ENCODE data around the gene CXCL17. TPM values are rescaled to one million over a fixed set of nuclear protein-coding genes. Genes with fewer than 3 reads are reported as not detected.
"Not testable (repeated sequence)": the region's sequence is repeated elsewhere in the genome, so short reads cannot be mapped to it uniquely, and the experiment has no call there.

CXCL17 gene
- total RNA-seq, result not detected

GRCh38 chr19:42442833-42443232 lies at the start of gene CXCL17:
CXCL17 (minus strand) TSS chr19:42442946; CDS start chr19:42442832, 114 bp downstream.
- Histone ChIP-seq H3K27me3 (ENCODE audit: insufficient read depth, low read length) (no peaks in the 10 kb centered on the region), H3K4me1 (ENCODE audit: insufficient read depth, low read length) (peaks cover 26% of the 10 kb centered on the region)

GRCh38 chr19:42488783-42489521 lies 46.2 kb upstream of the CXCL17 start:
- Histone ChIP-seq H3K9me3 (ENCODE audit: low read depth, low read length) (no peaks in the 10 kb centered on the region), H3K4me3 (ENCODE audit: low read length) (no peak overlapping the region), H3K27me3 (ENCODE audit: insufficient read depth, low read length) (no peaks in the 10 kb centered on the region), H3K4me1 (ENCODE audit: insufficient read depth, low read length) (no peaks in the 10 kb centered on the region)

More at GRCh38 chr19:42442833-42443232, at the start of gene CXCL17:
- Histone ChIP-seq H3K4me3 (ENCODE audit: low read length) (no peak within 1 kb of the TSS), H3K9me3 (ENCODE audit: low read depth, low read length) (no peaks in the 10 kb centered on the region)

- no peaks in the 10 kb centered on the region for H3K9me3 ChIP-seq (ENCODE audit: low read depth, low read length)
- H3K4me1 ChIP-seq (ENCODE audit: insufficient read depth, low read length), result no peaks in the 10 kb centered on the region
- H3K27me3 ChIP-seq (ENCODE audit: insufficient read depth, low read length), result no peaks in the 10 kb centered on the region
- no peak overlapping the region for H3K4me3 ChIP-seq (ENCODE audit: low read length)
These were observed 45.0 kb upstream of the CXCL17 start for GRCh38 chr19:42487798-42488178.

- no peaks in the 10 kb centered on the region for H3K9me3 ChIP-seq (ENCODE audit: low read depth, low read length)
- no peaks in the 10 kb centered on the region for H3K4me1 ChIP-seq (ENCODE audit: insufficient read depth, low read length)
- H3K27me3 ChIP-seq (ENCODE audit: insufficient read depth, low read length), result no peaks in the 10 kb centered on the region
- H3K4me3 ChIP-seq (ENCODE audit: low read length), result no peak overlapping the region
These were observed 44.5 kb upstream of the CXCL17 start for GRCh38 chr19:42487032-42487797.

GRCh38 chr19:42485036-42485435 lies 42.3 kb upstream of the CXCL17 start:
- not testable (repeated sequence) for H3K4me3 ChIP-seq (ENCODE audit: low read length); H3K9me3 ChIP-seq (ENCODE audit: low read depth, low read length); H3K27me3 ChIP-seq (ENCODE audit: insufficient read depth, low read length)
- H3K4me1 ChIP-seq (ENCODE audit: insufficient read depth, low read length), result peaks cover 18% of the 10 kb centered on the region

- H3K27me3 ChIP-seq (ENCODE audit: insufficient read depth, low read length), result no peaks in the 10 kb centered on the region
- H3K4me1 ChIP-seq (ENCODE audit: insufficient read depth, low read length), result peaks cover 26% of the 10 kb centered on the region
- no peaks in the 10 kb centered on the region for H3K9me3 ChIP-seq (ENCODE audit: low read depth, low read length)
- H3K4me3 ChIP-seq (ENCODE audit: low read length), result no peak overlapping the region
These were observed 37.8 kb upstream of the CXCL17 start for GRCh38 chr19:42480335-42481095.

GRCh38 chr19:42479736-42480135 lies 37.0 kb upstream of the CXCL17 start:
- Histone ChIP-seq H3K9me3 (ENCODE audit: low read depth, low read length) (no peaks in the 10 kb centered on the region), H3K4me3 (ENCODE audit: low read length) (no peak overlapping the region), H3K27me3 (ENCODE audit: insufficient read depth, low read length) (no peaks in the 10 kb centered on the region), H3K4me1 (ENCODE audit: insufficient read depth, low read length) (peaks cover 26% of the 10 kb centered on the region)

- H3K9me3 ChIP-seq (ENCODE audit: low read depth, low read length), result no peaks in the 10 kb centered on the region
- H3K27me3 ChIP-seq (ENCODE audit: insufficient read depth, low read length), result no peaks in the 10 kb centered on the region
- no peak overlapping the region for H3K4me3 ChIP-seq (ENCODE audit: low read length)
- H3K4me1 ChIP-seq (ENCODE audit: insufficient read depth, low read length), result peaks cover 26% of the 10 kb centered on the region
These were observed 36.1 kb upstream of the CXCL17 start for GRCh38 chr19:42478765-42479311.

GRCh38 chr19:42477933-42478332 lies 35.2 kb upstream of the CXCL17 start:
- peaks cover 26% of the 10 kb centered on the region for H3K4me1 ChIP-seq (ENCODE audit: insufficient read depth, low read length)
- no peaks in the 10 kb centered on the region for H3K9me3 ChIP-seq (ENCODE audit: low read depth, low read length)
- no peaks in the 10 kb centered on the region for H3K27me3 ChIP-seq (ENCODE audit: insufficient read depth, low read length)
- no peak overlapping the region for H3K4me3 ChIP-seq (ENCODE audit: low read length)

GRCh38 chr19:42477117-42477516 lies 34.4 kb upstream of the CXCL17 start:
- Histone ChIP-seq H3K9me3 (ENCODE audit: low read depth, low read length) (no peaks in the 10 kb centered on the region), H3K4me1 (ENCODE audit: insufficient read depth, low read length) (peaks cover 26% of the 10 kb centered on the region), H3K4me3 (ENCODE audit: low read length) (no peak overlapping the region), H3K27me3 (ENCODE audit: insufficient read depth, low read length) (no peaks in the 10 kb centered on the region)

- H3K4me3 ChIP-seq (ENCODE audit: low read length), result no peak overlapping the region
These were observed 32.6 kb upstream of the CXCL17 start for GRCh38 chr19:42475366-42475765.

GRCh38 chr19:42474743-42475142 lies 32.0 kb upstream of the CXCL17 start:
- Histone ChIP-seq H3K9me3 (ENCODE audit: low read depth, low read length) (no peaks in the 10 kb centered on the region), H3K4me1 (ENCODE audit: insufficient read depth, low read length) (peaks cover 9% of the 10 kb centered on the region), H3K4me3 (ENCODE audit: low read length) (no peak overlapping the region), H3K27me3 (ENCODE audit: insufficient read depth, low read length) (no peaks in the 10 kb centered on the region)

More at GRCh38 chr19:42475366-42475765, 32.6 kb upstream of the CXCL17 start:
- Histone ChIP-seq H3K9me3 (ENCODE audit: low read depth, low read length) (no peaks in the 10 kb centered on the region), H3K4me1 (ENCODE audit: insufficient read depth, low read length) (peaks cover 10% of the 10 kb centered on the region), H3K27me3 (ENCODE audit: insufficient read depth, low read length) (no peaks in the 10 kb centered on the region)

- peaks cover 12% of the 10 kb centered on the region for H3K4me1 ChIP-seq (ENCODE audit: insufficient read depth, low read length)
- H3K4me3 ChIP-seq (ENCODE audit: low read length), result no peak overlapping the region
- H3K27me3 ChIP-seq (ENCODE audit: insufficient read depth, low read length), result no peaks in the 10 kb centered on the region
- H3K9me3 ChIP-seq (ENCODE audit: low read depth, low read length), result no peaks in the 10 kb centered on the region
These were observed 30.9 kb upstream of the CXCL17 start for GRCh38 chr19:42473686-42474085.

GRCh38 chr19:42472402-42473147 lies 29.8 kb upstream of the CXCL17 start:
- Histone ChIP-seq H3K4me3 (ENCODE audit: low read length) (no peak overlapping the region), H3K27me3 (ENCODE audit: insufficient read depth, low read length) (no peaks in the 10 kb centered on the region), H3K4me1 (ENCODE audit: insufficient read depth, low read length) (peaks cover 13% of the 10 kb centered on the region), H3K9me3 (ENCODE audit: low read depth, low read length) (no peaks in the 10 kb centered on the region)
